ENCODE results near the gene ZNF160.

DNA sequence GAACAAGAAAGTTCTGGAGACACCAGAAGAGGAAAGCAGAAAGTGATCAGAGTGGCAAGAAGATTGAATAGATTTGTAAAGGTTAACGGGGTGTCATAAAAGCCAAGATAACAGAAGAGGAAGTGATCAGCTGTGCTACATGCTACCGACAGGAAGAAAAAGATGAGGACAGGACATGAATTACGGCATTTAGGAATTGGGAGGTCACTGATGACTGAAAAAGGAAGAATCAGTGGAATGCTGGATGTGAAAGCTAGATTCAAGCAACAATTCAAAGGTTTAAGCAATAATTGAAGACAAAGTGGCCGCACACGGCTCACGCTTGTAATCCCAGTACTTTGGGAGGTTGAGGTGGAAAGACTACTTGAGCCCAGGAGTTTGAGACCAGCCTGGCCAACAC is 15.1 kb downstream of the ZNF160 start:
- TF ChIP-seq POLR2A (IDR thresholded peaks at IDR 0.05): no peak
- TF ChIP-seq, protein P1, sequence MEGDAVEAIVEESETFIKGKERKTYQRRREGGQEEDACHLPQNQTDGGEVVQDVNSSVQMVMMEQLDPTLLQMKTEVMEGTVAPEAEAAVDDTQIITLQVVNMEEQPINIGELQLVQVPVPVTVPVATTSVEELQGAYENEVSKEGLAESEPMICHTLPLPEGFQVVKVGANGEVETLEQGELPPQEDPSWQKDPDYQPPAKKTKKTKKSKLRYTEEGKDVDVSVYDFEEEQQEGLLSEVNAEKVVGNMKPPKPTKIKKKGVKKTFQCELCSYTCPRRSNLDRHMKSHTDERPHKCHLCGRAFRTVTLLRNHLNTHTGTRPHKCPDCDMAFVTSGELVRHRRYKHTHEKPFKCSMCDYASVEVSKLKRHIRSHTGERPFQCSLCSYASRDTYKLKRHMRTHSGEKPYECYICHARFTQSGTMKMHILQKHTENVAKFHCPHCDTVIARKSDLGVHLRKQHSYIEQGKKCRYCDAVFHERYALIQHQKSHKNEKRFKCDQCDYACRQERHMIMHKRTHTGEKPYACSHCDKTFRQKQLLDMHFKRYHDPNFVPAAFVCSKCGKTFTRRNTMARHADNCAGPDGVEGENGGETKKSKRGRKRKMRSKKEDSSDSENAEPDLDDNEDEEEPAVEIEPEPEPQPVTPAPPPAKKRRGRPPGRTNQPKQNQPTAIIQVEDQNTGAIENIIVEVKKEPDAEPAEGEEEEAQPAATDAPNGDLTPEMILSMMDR (IDR thresholded peaks at IDR 0.05): no peak
